ENCODE data around the gene MTM1. TPM values are rescaled to one million over a fixed set of nuclear protein-coding genes. Genes with fewer than 3 reads are reported as not detected.

The MTM1 gene
- total RNA-seq, 3 donors from 2014 or later (not counting 1 experiment from before 2014, with no cell fraction given), result 4.8 to 16.6 (median 6.1) TPM

DNA sequence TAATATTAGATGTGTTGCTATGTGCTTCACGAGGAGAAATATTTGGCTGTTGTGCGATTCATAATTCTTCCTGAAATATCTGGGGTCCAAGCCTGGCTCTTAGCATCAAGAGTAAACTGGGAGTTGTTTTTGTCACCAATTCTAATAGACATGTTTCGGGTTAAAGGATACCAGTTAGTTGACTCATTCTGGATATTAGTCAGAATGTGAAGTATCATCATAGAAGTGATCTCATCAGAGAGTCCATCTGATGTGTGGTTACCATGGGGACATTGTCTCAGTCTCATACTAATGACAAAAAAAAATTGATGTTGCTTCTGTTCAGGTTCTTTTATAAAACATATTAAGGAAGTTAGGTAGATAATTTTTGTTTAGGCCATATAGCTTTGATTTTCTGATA lies 67.5 kb downstream of the MTM1 start:
- H3K36me3 Mint-ChIP-seq, result no peaks in the 10 kb centered on the region
- no peaks in the 10 kb centered on the region for H3K27me3 Mint-ChIP-seq (ENCODE audit: low read depth in 2 of 2)
- Histone ChIP-seq H3K27ac (ENCODE audit: low read length) (no peak overlapping the region), H3K4me1 (ENCODE audit: control insufficient read depth, insufficient read depth, low read length) (no peaks in the 10 kb centered on the region), H3K36me3 (ENCODE audit: control insufficient read depth, insufficient read depth, low read length) (no peaks in the 10 kb centered on the region), H3K9me3 (ENCODE audit: control insufficient read depth, insufficient read depth, low read length) (no peaks in the 10 kb centered on the region), H3K4me3 (ENCODE audit: low read length) (no peak overlapping the region), H3K27me3 (ENCODE audit: control insufficient read depth, insufficient read depth, low read length) (no peaks in the 10 kb centered on the region)
- DNase-seq, result no peak
- no peaks in the 10 kb centered on the region for H3K9me3 Mint-ChIP-seq
- no peak overlapping the region for H3K4me3 Mint-ChIP-seq
- no peaks in the 10 kb centered on the region for H3K4me1 Mint-ChIP-seq
- TF ChIP-seq, protein P1, sequence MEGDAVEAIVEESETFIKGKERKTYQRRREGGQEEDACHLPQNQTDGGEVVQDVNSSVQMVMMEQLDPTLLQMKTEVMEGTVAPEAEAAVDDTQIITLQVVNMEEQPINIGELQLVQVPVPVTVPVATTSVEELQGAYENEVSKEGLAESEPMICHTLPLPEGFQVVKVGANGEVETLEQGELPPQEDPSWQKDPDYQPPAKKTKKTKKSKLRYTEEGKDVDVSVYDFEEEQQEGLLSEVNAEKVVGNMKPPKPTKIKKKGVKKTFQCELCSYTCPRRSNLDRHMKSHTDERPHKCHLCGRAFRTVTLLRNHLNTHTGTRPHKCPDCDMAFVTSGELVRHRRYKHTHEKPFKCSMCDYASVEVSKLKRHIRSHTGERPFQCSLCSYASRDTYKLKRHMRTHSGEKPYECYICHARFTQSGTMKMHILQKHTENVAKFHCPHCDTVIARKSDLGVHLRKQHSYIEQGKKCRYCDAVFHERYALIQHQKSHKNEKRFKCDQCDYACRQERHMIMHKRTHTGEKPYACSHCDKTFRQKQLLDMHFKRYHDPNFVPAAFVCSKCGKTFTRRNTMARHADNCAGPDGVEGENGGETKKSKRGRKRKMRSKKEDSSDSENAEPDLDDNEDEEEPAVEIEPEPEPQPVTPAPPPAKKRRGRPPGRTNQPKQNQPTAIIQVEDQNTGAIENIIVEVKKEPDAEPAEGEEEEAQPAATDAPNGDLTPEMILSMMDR (IDR thresholded peaks at IDR 0.05), result no peak
- WGBS (ENCODE audit: insufficient coverage), result 88% methylated on average over 2 of the region's 3 CpGs
- no peak for ATAC-seq
- intact Hi-C loops (cut with micrococcal nuclease), result no loop called here
- H3K27ac Mint-ChIP-seq, result no peak overlapping the region

GRCh38 chrX:150642423-150642822 lies 74.0 kb downstream of the MTM1 start:
- Histone ChIP-seq H3K27ac (ENCODE audit: low read length) (no peak overlapping the region), H3K4me1 (ENCODE audit: control insufficient read depth, insufficient read depth, low read length) (no peaks in the 10 kb centered on the region), H3K9me3 (ENCODE audit: control insufficient read depth, insufficient read depth, low read length) (no peaks in the 10 kb centered on the region), H3K27me3 (ENCODE audit: control insufficient read depth, insufficient read depth, low read length) (no peaks in the 10 kb centered on the region), H3K36me3 (ENCODE audit: control insufficient read depth, insufficient read depth, low read length) (peaks cover 6% of the 10 kb centered on the region), H3K4me3 (ENCODE audit: low read length) (no peak overlapping the region)
- H3K9me3 Mint-ChIP-seq, result no peaks in the 10 kb centered on the region
- ATAC-seq (no peak), DNase-seq (no peak)
- intact Hi-C loops (cut with micrococcal nuclease), result no loop called here
- TF ChIP-seq, protein P1 (IDR thresholded peaks at IDR 0.05), result no peak
- no peak overlapping the region for H3K27ac Mint-ChIP-seq
- WGBS (ENCODE audit: insufficient coverage), result no CpG with 5 or more reads among the region's 3 CpGs
- no peaks in the 10 kb centered on the region for H3K36me3 Mint-ChIP-seq
- no peaks in the 10 kb centered on the region for H3K27me3 Mint-ChIP-seq (ENCODE audit: low read depth in 2 of 2)
- H3K4me1 Mint-ChIP-seq, result no peaks in the 10 kb centered on the region
- no peak overlapping the region for H3K4me3 Mint-ChIP-seq

GRCh38 chrX:150643271-150643670 lies 74.8 kb downstream of the MTM1 start:
- no peaks in the 10 kb centered on the region for H3K36me3 Mint-ChIP-seq
- H3K27me3 Mint-ChIP-seq (ENCODE audit: low read depth in 2 of 2), result no peaks in the 10 kb centered on the region
- no peaks in the 10 kb centered on the region for H3K4me1 Mint-ChIP-seq
- intact Hi-C loops (cut with micrococcal nuclease), result no loop called here
- H3K4me3 ChIP-seq (ENCODE audit: low read length), result no peak overlapping the region
- peak in 1 of 2 donors; percentile 1 for DNase-seq
- H3K9me3 ChIP-seq (ENCODE audit: control insufficient read depth, insufficient read depth, low read length), result no peaks in the 10 kb centered on the region
- H3K9me3 Mint-ChIP-seq, result no peaks in the 10 kb centered on the region
- no peak overlapping the region for H3K27ac ChIP-seq (ENCODE audit: low read length)
- no peak overlapping the region for H3K4me3 Mint-ChIP-seq
- ATAC-seq, result no peak
- H3K4me1 ChIP-seq (ENCODE audit: control insufficient read depth, insufficient read depth, low read length), result no peaks in the 10 kb centered on the region
- TF ChIP-seq, protein P1 (IDR thresholded peaks at IDR 0.05), result no peak
- no peaks in the 10 kb centered on the region for H3K27me3 ChIP-seq (ENCODE audit: control insufficient read depth, insufficient read depth, low read length)
- no peak overlapping the region for H3K27ac Mint-ChIP-seq
- WGBS (ENCODE audit: insufficient coverage), result no CpG with 5 or more reads among the region's 1 CpG
- peaks cover 6% of the 10 kb centered on the region for H3K36me3 ChIP-seq (ENCODE audit: control insufficient read depth, insufficient read depth, low read length)

DNA sequence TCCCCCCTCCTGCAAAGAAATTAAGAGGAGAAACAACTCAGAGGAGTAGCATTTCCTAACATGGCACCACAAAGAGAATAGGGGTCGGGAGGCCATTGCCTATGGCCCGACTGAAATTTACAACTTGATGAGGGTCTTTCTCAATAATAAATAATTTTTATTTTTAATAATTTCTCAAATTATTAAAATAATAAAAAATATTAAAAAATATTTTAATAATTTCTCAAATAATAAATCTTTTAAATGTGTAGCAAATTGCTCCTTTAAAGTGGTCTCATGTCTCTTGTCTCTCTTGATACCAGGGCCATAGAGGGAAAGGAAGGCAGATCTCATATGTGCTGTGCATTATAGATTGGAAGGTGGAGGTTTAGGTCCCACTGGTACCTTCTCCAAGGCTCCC lies 75.5 kb downstream of the MTM1 start:
- no peaks in the 10 kb centered on the region for H3K27me3 Mint-ChIP-seq (ENCODE audit: low read depth in 2 of 2)
- TF ChIP-seq, protein P1 (IDR thresholded peaks at IDR 0.05), result no peak
- H3K4me1 ChIP-seq (ENCODE audit: control insufficient read depth, insufficient read depth, low read length), result no peaks in the 10 kb centered on the region
- no peak overlapping the region for H3K27ac ChIP-seq (ENCODE audit: low read length)
- no peak overlapping the region for H3K27ac Mint-ChIP-seq
- H3K4me1 Mint-ChIP-seq, result no peaks in the 10 kb centered on the region
- intact Hi-C loops (cut with micrococcal nuclease), result no loop called here
- no peaks in the 10 kb centered on the region for H3K9me3 Mint-ChIP-seq
- H3K4me3 Mint-ChIP-seq, result no peak overlapping the region
- no peaks in the 10 kb centered on the region for H3K27me3 ChIP-seq (ENCODE audit: control insufficient read depth, insufficient read depth, low read length)
- no peaks in the 10 kb centered on the region for H3K36me3 Mint-ChIP-seq
- no peak for ATAC-seq
- H3K36me3 ChIP-seq (ENCODE audit: control insufficient read depth, insufficient read depth, low read length), result peaks cover 6% of the 10 kb centered on the region
- no peaks in the 10 kb centered on the region for H3K9me3 ChIP-seq (ENCODE audit: control insufficient read depth, insufficient read depth, low read length)
- no peak for DNase-seq
- no peak overlapping the region for H3K4me3 ChIP-seq (ENCODE audit: low read length)
- WGBS (ENCODE audit: insufficient coverage), result no CpG with 5 or more reads among the region's 2 CpGs
